Measurements from ENCODE around the gene COX7A2L.

COX7A2L gene

DNA sequence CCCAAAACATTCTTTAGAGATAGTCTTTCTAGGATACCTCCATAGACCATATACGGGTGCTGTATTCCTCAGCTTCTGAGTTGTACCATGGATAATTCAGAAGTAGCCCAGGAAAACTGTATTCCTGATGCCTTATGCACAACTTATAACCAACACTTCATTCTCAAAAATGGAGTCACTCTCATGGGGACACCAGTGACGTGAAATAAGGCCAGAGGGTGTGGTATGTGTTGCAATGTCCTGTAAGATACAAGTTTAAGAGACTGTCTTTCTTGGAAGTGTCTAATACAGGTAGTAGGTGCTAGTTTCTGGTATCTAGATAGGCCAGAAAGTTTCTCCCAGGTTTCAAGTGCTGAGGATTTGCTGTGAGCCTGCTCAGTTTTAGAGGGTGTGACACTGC is 36.1 kb downstream of the COX7A2L start:
- no peak for DNase-seq (ENCODE audit: low read depth, low spot score)

GRCh38 chr2:42324244-42324643 is 36.8 kb downstream of the COX7A2L start:
- no peak overlapping the region for H3K27ac ChIP-seq
- DNase-seq (ENCODE audit: low read depth, low spot score), result no peak

More for the DNA sequence above, 36.1 kb downstream of the COX7A2L start:
- no peak overlapping the region for H3K27ac ChIP-seq

DNA sequence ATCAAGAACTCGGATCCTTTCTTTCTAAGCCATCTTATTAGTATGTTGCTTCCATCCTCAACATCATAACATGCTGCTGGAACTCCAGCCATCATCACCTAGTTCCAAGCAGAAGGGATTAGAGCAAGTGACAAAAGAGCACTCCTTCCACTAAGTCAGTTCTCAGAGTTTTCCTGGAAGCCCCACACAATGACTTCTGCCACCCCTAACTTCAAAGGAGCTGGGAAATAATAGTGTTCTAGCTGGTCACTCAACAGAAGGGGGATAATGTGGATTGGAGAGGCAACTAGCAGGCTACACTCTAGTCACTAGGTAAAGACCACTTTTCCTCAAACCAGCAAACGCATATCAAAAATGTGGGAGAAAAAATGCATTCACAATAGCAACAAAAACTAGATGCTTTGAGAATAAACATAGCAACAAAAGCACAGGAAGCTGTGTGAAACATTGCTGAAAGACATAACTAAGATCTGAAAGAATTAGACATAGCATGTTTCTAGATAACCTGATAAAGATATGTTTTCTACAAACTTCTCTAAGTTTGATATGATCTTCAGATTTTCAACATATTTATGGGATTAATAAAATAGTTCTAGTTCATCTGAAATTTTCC is 39.5 kb downstream of the COX7A2L start:
- DNase-seq (ENCODE audit: low read depth, low spot score), result no peak
- H3K27ac ChIP-seq, result no peak overlapping the region

GRCh38 chr2:42319265-42319664 is 41.8 kb downstream of the COX7A2L start:
- DNase-seq (ENCODE audit: low read depth, low spot score), result no peak
- H3K27ac ChIP-seq, result no peak overlapping the region

DNA sequence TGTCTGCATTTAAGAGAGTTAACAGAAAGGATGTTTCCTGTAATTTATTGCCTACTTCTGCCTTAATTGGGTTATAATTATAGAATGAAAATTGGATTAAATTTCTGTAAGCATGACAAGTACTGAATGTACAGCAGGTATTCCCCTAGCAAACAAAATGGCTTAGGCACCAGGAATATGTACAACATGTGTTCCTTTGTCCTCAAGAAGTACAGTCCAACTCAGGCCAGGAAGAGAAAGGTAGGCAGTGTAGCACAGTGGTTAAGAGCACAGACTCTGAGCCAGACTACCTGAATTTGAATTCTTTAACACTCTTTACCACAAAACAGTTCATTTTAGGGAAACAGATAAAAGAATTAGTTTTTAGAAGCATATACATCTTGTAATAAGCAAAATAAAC is 43.1 kb downstream of the COX7A2L start:
- no peak for DNase-seq (ENCODE audit: low read depth, low spot score)
- H3K27ac ChIP-seq, result no peak overlapping the region

DNA sequence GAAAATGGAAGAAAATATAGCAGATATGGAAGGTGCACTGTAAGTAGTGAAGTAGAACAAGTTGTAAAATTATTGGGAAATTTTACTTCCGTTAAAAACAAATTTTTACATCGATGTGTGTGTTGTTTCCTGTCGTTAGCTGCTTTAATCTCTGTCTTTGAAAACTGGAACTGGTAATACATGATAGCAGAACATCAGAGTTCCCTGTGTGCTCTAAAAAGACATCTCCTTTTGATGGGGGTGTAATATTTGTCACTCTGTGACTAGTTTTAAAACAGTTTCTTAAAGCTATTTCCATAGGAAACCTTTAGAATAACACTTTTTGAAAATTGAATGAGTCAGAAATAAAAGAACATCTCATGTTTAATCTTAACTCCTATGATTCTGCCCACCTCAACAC is 43.5 kb downstream of the COX7A2L start:
- no peak for DNase-seq (ENCODE audit: low read depth, low spot score)
- H3K27ac ChIP-seq, result no peak overlapping the region

DNA sequence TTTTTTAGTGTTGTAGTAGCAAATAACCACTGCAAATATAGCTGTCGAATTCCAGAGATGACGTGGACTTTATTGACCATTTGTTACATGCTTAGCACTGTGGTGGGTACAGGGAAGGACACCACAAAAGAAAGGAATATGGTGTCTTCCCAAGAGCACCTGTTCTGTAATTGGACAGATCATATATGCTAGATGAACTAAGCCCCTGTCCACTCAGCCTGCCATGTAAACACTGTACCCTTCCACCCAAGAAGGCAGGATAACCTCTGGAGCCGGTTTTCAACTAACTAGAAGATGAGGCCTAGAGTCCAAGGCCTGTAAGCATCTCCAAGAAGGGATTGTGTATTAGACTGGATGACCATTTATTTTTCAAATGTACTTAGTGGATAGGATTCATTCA is 44.1 kb downstream of the COX7A2L start:
- H3K27ac ChIP-seq, result no peak overlapping the region

GRCh38 chr2:42315844-42316470 is 45.1 kb downstream of the COX7A2L start:
- DNase-seq (ENCODE audit: low read depth, low spot score), result no peak
- peak overlapping the region; percentile 82 for H3K27ac ChIP-seq

More for the DNA sequence above, 44.1 kb downstream of the COX7A2L start:
- DNase-seq (ENCODE audit: low read depth, low spot score), result no peak

- peak; percentile 46 for DNase-seq (ENCODE audit: low read depth, low spot score)
- H3K27ac ChIP-seq, result peak overlapping the region; percentile 82
Measured at GRCh38 chr2:42314892-42315468, 46.0 kb downstream of the COX7A2L start.

DNA sequence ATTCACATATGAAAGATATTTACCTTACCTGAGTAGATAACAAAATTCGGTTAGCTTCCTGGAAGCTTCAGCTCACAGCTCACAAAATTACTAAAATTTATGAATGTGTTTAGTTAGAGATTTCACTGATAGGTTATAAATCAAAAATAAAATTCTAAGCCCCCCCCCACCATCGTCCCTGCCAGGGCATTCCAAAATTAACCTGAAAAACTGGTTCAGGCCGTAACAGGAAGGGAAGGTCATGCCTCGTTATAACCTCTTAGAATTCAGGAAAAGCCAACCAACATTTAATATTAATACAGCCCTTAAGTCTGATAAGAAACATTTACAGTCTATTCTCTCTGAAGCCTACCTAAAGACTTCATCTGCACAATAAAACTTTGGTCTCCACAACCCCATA is 48.9 kb downstream of the COX7A2L start:
- no peak for DNase-seq (ENCODE audit: low read depth, low spot score)
- H3K27ac ChIP-seq, result no peak overlapping the region

- DNase-seq (ENCODE audit: low read depth, low spot score), result no peak
- H3K27ac ChIP-seq, result no peak overlapping the region
Measured at GRCh38 chr2:42310007-42310515, 51.0 kb downstream of the COX7A2L start.

DNA sequence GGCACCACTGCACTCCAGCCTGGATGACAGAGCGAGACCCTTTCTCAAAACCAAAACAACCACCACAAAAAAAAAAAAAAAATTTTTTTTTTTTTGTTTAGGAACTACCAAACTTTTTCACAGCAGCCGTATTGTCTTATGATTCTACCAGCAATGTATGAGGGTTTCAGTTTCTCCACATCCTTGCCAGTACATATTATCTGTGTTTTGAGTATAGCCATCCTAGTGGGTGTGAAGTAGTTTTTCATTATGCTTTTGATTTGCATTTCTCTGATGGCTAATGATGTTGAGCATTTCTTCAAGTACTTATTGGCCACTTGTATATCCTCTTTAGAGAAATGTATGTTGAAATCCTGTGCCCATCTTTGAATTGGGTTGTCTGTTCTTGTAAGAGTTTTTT is 51.7 kb downstream of the COX7A2L start:
- no peak for DNase-seq (ENCODE audit: low read depth, low spot score)
- H3K27ac ChIP-seq, result no peak overlapping the region

- no peak overlapping the region for H3K27ac ChIP-seq
- DNase-seq (ENCODE audit: low read depth, low spot score), result no peak
Measured at GRCh38 chr2:42307180-42307579, 53.8 kb downstream of the COX7A2L start.

- H3K27ac ChIP-seq, result no peak overlapping the region
- DNase-seq (ENCODE audit: low read depth, low spot score), result no peak
Measured at GRCh38 chr2:42304059-42304713, 56.8 kb downstream of the COX7A2L start.

DNA sequence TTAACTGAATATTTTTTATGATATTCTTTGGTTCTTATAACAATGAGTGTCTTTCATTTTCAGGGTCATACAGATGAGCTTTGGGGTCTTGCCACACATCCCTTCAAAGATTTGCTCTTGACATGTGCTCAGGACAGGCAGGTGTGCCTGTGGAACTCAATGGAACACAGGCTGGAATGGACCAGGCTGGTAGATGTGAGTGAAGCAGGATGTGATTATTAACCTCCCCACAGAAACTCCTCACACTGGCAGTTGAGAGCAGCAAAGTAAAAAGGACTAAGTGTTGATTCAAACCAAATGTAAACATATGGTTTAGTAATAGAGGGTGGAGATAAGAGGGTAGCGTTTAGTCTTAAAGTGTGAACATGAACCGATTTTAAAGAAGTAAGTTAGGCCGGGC is 57.8 kb downstream of the COX7A2L start:
- no peak for DNase-seq (ENCODE audit: low read depth, low spot score)
- H3K27ac ChIP-seq, result no peak overlapping the region

- DNase-seq (ENCODE audit: low read depth, low spot score), result no peak
- no peak overlapping the region for H3K27ac ChIP-seq
Measured at GRCh38 chr2:42300527-42300926, 60.5 kb downstream of the COX7A2L start.

Data from epithelial cell of prostate (primary cell).